GM12875 (cell line): Measurements from ENCODE around the gene STK32B.

ENCODE experiments used
- H3K4me3 ChIP-seq: one replicate; pipeline ENCODE4 v1.5.1; 2011; ENCODE audit warnings: low read depth, low read length, control low read depth
- CTCF ChIP-seq: IDR thresholded peaks from 2 replicates; pipeline ENCODE4 v1.5.1; 2011; ENCODE audit warnings: low read depth, mild to moderate bottlenecking, control low read depth, inconsistent platforms, low read length, moderate library complexity, borderline replicate concordance; ENCODE audit not compliant: insufficient read depth

Gene STK32B

GRCh38 chr4:5198656-5199541 is 147.6 kb downstream of the STK32B start:
- H3K4me3 ChIP-seq: no peak overlapping the region
- TF ChIP-seq CTCF: no peak

GRCh38 chr4:5199912-5200311 is 148.6 kb downstream of the STK32B start:
- no peak overlapping the region for H3K4me3 ChIP-seq
- TF ChIP-seq CTCF: no peak

- no peak for TF ChIP-seq CTCF
- H3K4me3 ChIP-seq: no peak overlapping the region
These were observed 149.2 kb downstream of the STK32B start for GRCh38 chr4:5200513-5200912.

- no peak for TF ChIP-seq CTCF
These were observed 152.2 kb downstream of the STK32B start for GRCh38 chr4:5203309-5203992.

GRCh38 chr4:5203993-5204310 is 152.7 kb downstream of the STK32B start:
- TF ChIP-seq CTCF: no peak
- H3K4me3 ChIP-seq: no peak overlapping the region

More at GRCh38 chr4:5203309-5203992, 152.2 kb downstream of the STK32B start:
- H3K4me3 ChIP-seq: no peak overlapping the region

GRCh38 chr4:5204781-5205180 is 153.5 kb downstream of the STK32B start:
- H3K4me3 ChIP-seq: no peak overlapping the region
- no peak for TF ChIP-seq CTCF
